Measurements from ENCODE around the gene SCN9A.

The SCN9A gene

GRCh38 chr2:166167449-166167848, 208.3 kb downstream of the SCN9A start:
- DNase-seq: no peak

GRCh38 chr2:166163775-166164174, 212.0 kb downstream of the SCN9A start:
- DNase-seq: no peak

- no peak for DNase-seq
Measured at GRCh38 chr2:166158546-166158945, 217.2 kb downstream of the SCN9A start.

GRCh38 chr2:166157578-166157977, 218.2 kb downstream of the SCN9A start:
- DNase-seq: no peak

GRCh38 chr2:166156985-166157490, 218.7 kb downstream of the SCN9A start:
- no peak for DNase-seq

GRCh38 chr2:166155589-166155988, 220.2 kb downstream of the SCN9A start:
- DNase-seq: no peak

- DNase-seq: no peak
Measured at GRCh38 chr2:166154685-166155338, 220.9 kb downstream of the SCN9A start.

GRCh38 chr2:166152064-166152463, 223.7 kb downstream of the SCN9A start:
- no peak for DNase-seq

GRCh38 chr2:166148500-166149400, 227.0 kb downstream of the SCN9A start:
- DNase-seq: no peak

GRCh38 chr2:166147883-166148282, 227.9 kb downstream of the SCN9A start:
- DNase-seq: no peak
